ENCODE measurements around the gene HPCAL1.

The HPCAL1 gene

DNA sequence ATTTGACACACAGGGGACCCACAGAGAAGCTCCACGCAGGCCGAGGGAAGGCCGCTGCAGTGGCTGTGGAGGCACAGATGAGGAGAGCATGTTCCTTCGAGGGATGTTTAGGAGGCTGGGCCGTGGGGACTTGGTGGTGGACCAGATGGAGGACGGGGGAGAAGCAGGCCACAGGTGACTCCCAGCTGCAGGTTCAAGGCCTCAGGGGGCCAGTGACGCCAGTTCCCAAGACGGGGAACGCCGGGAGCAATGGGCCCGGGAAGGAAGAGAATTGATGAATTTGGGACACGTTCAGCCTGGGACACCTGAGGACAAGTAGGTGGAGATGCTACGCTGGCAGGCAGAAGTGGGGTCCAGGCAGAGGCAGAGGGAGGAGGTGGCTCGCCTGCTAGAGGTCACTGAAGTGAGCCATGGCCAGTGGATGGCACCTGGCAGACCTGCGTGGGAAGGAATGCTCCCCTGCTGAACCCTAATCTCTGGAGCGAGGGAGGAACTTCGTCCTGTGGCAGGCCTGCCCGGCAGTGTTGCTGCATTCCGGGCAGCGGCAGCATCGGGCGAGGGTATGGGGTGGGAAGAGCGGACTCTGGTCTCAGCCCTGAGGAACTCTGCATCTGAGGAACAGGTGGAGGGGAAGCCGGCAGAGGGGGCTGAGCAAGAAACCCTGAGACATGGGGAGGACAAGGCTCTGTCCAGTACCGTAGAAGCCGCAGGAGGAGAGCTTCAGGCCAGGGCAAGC lies 25.2 kb upstream of the HPCAL1 start:
- no peak overlapping the region for H2BK120ac ChIP-seq (ENCODE audit: low read depth, low read length)
- H3K4me2 ChIP-seq (ENCODE audit: low read length) = no peak overlapping the region
- no peak overlapping the region for H3K9ac ChIP-seq (ENCODE audit: low read length)

GRCh38 chr2:10278029-10278762 lies 24.5 kb upstream of the HPCAL1 start:
- H3K18ac ChIP-seq (ENCODE audit: low read length) = no peak overlapping the region
- no peak overlapping the region for H3K4me2 ChIP-seq (ENCODE audit: low read length)
- no peaks in the 10 kb centered on the region for H3K27me3 ChIP-seq (ENCODE audit: insufficient read depth, low read length, poor library complexity)
- no peak for DNase-seq
- H3K79me1 ChIP-seq (ENCODE audit: low read length) = no peaks in the 10 kb centered on the region
- no peak overlapping the region for H3K9ac ChIP-seq (ENCODE audit: low read length)
- H2BK5ac ChIP-seq (ENCODE audit: low read length) = no peak overlapping the region
- no peak overlapping the region for H3K27ac ChIP-seq (ENCODE audit: low read depth, low read length)
- no peak overlapping the region for H3K4me3 ChIP-seq (ENCODE audit: low read length)
- no peak overlapping the region for H4K8ac ChIP-seq (ENCODE audit: low read depth, low read length)
- H2AK5ac ChIP-seq (ENCODE audit: low read length) = no peak overlapping the region
- H3K79me2 ChIP-seq (ENCODE audit: control insufficient read depth, insufficient read depth, low read length) = no peaks in the 10 kb centered on the region
- H2BK120ac ChIP-seq (ENCODE audit: low read depth, low read length) = no peak overlapping the region
- no peak overlapping the region for H2BK15ac ChIP-seq (replicated peaks; ENCODE audit: low read depth)
- no peak overlapping the region for H3K56ac ChIP-seq (ENCODE audit: low read length)
- H3K36me3 ChIP-seq (ENCODE audit: control insufficient read depth, insufficient read depth, low read length) = no peaks in the 10 kb centered on the region
- no peak overlapping the region for H3K23ac ChIP-seq (ENCODE audit: low read length)
- WGBS (ENCODE audit: extremely low coverage, insufficient coverage, low lambda C conversion rate) = no CpG with 5 or more reads among the region's 19 CpGs
- no peak overlapping the region for H4K5ac ChIP-seq (ENCODE audit: low read length)
- no peak overlapping the region for H3K4ac ChIP-seq (ENCODE audit: low read depth, low read length)
- no peaks in the 10 kb centered on the region for H3K4me1 ChIP-seq (ENCODE audit: control insufficient read depth, low read depth, low read length)

More for the DNA sequence above, 25.2 kb upstream of the HPCAL1 start:
- no peak overlapping the region for H2AK5ac ChIP-seq (ENCODE audit: low read length)
- H3K18ac ChIP-seq (ENCODE audit: low read length) = no peak overlapping the region
- H3K4me1 ChIP-seq (ENCODE audit: control insufficient read depth, low read depth, low read length) = no peaks in the 10 kb centered on the region
- no peaks in the 10 kb centered on the region for H3K79me1 ChIP-seq (ENCODE audit: low read length)
- no peak overlapping the region for H3K56ac ChIP-seq (ENCODE audit: low read length)
- H4K8ac ChIP-seq (ENCODE audit: low read depth, low read length) = no peak overlapping the region
- no peak overlapping the region for H3K4ac ChIP-seq (ENCODE audit: low read depth, low read length)
- no peak overlapping the region for H2BK5ac ChIP-seq (ENCODE audit: low read length)
- H3K79me2 ChIP-seq (ENCODE audit: control insufficient read depth, insufficient read depth, low read length) = no peaks in the 10 kb centered on the region
- H3K27ac ChIP-seq (ENCODE audit: low read depth, low read length) = no peak overlapping the region
- no peak overlapping the region for H3K4me3 ChIP-seq (ENCODE audit: low read length)
- H3K27me3 ChIP-seq (ENCODE audit: insufficient read depth, low read length, poor library complexity) = no peaks in the 10 kb centered on the region
- no peaks in the 10 kb centered on the region for H3K36me3 ChIP-seq (ENCODE audit: control insufficient read depth, insufficient read depth, low read length)
- no peak overlapping the region for H4K5ac ChIP-seq (ENCODE audit: low read length)
- WGBS (ENCODE audit: extremely low coverage, insufficient coverage, low lambda C conversion rate) = no CpG with 5 or more reads among the region's 26 CpGs
- H3K23ac ChIP-seq (ENCODE audit: low read length) = no peak overlapping the region
- no peak overlapping the region for H2BK15ac ChIP-seq (replicated peaks; ENCODE audit: low read depth)
- DNase-seq = no peak

GRCh38 chr2:10278763-10279471 lies 23.8 kb upstream of the HPCAL1 start:
- Histone ChIP-seq H3K4me3 (ENCODE audit: low read length) (no peak overlapping the region), H3K9ac (ENCODE audit: low read length) (no peak overlapping the region), H3K27ac (ENCODE audit: low read depth, low read length) (no peak overlapping the region), H4K8ac (ENCODE audit: low read depth, low read length) (no peak overlapping the region), H3K4me1 (ENCODE audit: control insufficient read depth, low read depth, low read length) (no peaks in the 10 kb centered on the region), H3K36me3 (ENCODE audit: control insufficient read depth, insufficient read depth, low read length) (no peaks in the 10 kb centered on the region), H2AK5ac (ENCODE audit: low read length) (no peak overlapping the region), H3K4me2 (ENCODE audit: low read length) (no peak overlapping the region), H3K27me3 (ENCODE audit: insufficient read depth, low read length, poor library complexity) (no peaks in the 10 kb centered on the region), H3K79me1 (ENCODE audit: low read length) (no peaks in the 10 kb centered on the region), H2BK5ac (ENCODE audit: low read length) (no peak overlapping the region), H3K18ac (ENCODE audit: low read length) (no peak overlapping the region), H3K56ac (ENCODE audit: low read length) (no peak overlapping the region), H4K5ac (ENCODE audit: low read length) (no peak overlapping the region), H2BK120ac (ENCODE audit: low read depth, low read length) (no peak overlapping the region), H3K4ac (ENCODE audit: low read depth, low read length) (no peak overlapping the region), H3K23ac (ENCODE audit: low read length) (no peak overlapping the region), H2BK15ac (replicated peaks; ENCODE audit: low read depth) (no peak overlapping the region), H3K79me2 (ENCODE audit: control insufficient read depth, insufficient read depth, low read length) (no peaks in the 10 kb centered on the region)
- no CpG with 5 or more reads among the region's 11 CpGs for WGBS (ENCODE audit: extremely low coverage, insufficient coverage, low lambda C conversion rate)
- DNase-seq = no peak

GRCh38 chr2:10279472-10279870 lies 23.2 kb upstream of the HPCAL1 start:
- Histone ChIP-seq H3K4ac (ENCODE audit: low read depth, low read length) (no peak overlapping the region), H2BK5ac (ENCODE audit: low read length) (no peak overlapping the region), H3K27ac (ENCODE audit: low read depth, low read length) (no peak overlapping the region), H3K4me3 (ENCODE audit: low read length) (no peak overlapping the region), H4K8ac (ENCODE audit: low read depth, low read length) (no peak overlapping the region), H3K36me3 (ENCODE audit: control insufficient read depth, insufficient read depth, low read length) (no peaks in the 10 kb centered on the region), H3K23ac (ENCODE audit: low read length) (no peak overlapping the region), H2BK15ac (replicated peaks; ENCODE audit: low read depth) (no peak overlapping the region), H3K56ac (ENCODE audit: low read length) (no peak overlapping the region), H3K79me2 (ENCODE audit: control insufficient read depth, insufficient read depth, low read length) (no peaks in the 10 kb centered on the region), H2AK5ac (ENCODE audit: low read length) (no peak overlapping the region), H2BK120ac (ENCODE audit: low read depth, low read length) (no peak overlapping the region), H3K79me1 (ENCODE audit: low read length) (no peaks in the 10 kb centered on the region), H3K18ac (ENCODE audit: low read length) (no peak overlapping the region), H3K4me1 (ENCODE audit: control insufficient read depth, low read depth, low read length) (no peaks in the 10 kb centered on the region), H3K9ac (ENCODE audit: low read length) (no peak overlapping the region), H4K5ac (ENCODE audit: low read length) (no peak overlapping the region), H3K27me3 (ENCODE audit: insufficient read depth, low read length, poor library complexity) (no peaks in the 10 kb centered on the region), H3K4me2 (ENCODE audit: low read length) (no peak overlapping the region)
- no CpG with 5 or more reads among the region's 11 CpGs for WGBS (ENCODE audit: extremely low coverage, insufficient coverage, low lambda C conversion rate)
- DNase-seq = no peak

GRCh38 chr2:10279946-10280463 lies 22.7 kb upstream of the HPCAL1 start:
- no peak overlapping the region for H2AK5ac ChIP-seq (ENCODE audit: low read length)
- no peak overlapping the region for H3K4ac ChIP-seq (ENCODE audit: low read depth, low read length)
- no peak overlapping the region for H3K4me2 ChIP-seq (ENCODE audit: low read length)
- no peaks in the 10 kb centered on the region for H3K27me3 ChIP-seq (ENCODE audit: insufficient read depth, low read length, poor library complexity)
- H3K79me2 ChIP-seq (ENCODE audit: control insufficient read depth, insufficient read depth, low read length) = no peaks in the 10 kb centered on the region
- H2BK120ac ChIP-seq (ENCODE audit: low read depth, low read length) = no peak overlapping the region
- no peak overlapping the region for H2BK5ac ChIP-seq (ENCODE audit: low read length)
- no peak overlapping the region for H2BK15ac ChIP-seq (replicated peaks; ENCODE audit: low read depth)
- H3K4me1 ChIP-seq (ENCODE audit: control insufficient read depth, low read depth, low read length) = no peaks in the 10 kb centered on the region
- H3K36me3 ChIP-seq (ENCODE audit: control insufficient read depth, insufficient read depth, low read length) = no peaks in the 10 kb centered on the region
- no peak overlapping the region for H3K9ac ChIP-seq (ENCODE audit: low read length)
- no peak overlapping the region for H3K18ac ChIP-seq (ENCODE audit: low read length)
- no peak overlapping the region for H3K27ac ChIP-seq (ENCODE audit: low read depth, low read length)
- no peak overlapping the region for H3K23ac ChIP-seq (ENCODE audit: low read length)
- DNase-seq = no peak
- no CpG with 5 or more reads among the region's 12 CpGs for WGBS (ENCODE audit: extremely low coverage, insufficient coverage, low lambda C conversion rate)
- no peak overlapping the region for H4K5ac ChIP-seq (ENCODE audit: low read length)
- no peaks in the 10 kb centered on the region for H3K79me1 ChIP-seq (ENCODE audit: low read length)
- H3K4me3 ChIP-seq (ENCODE audit: low read length) = no peak overlapping the region
- no peak overlapping the region for H4K8ac ChIP-seq (ENCODE audit: low read depth, low read length)
- no peak overlapping the region for H3K56ac ChIP-seq (ENCODE audit: low read length)
